Endothelial cell (in vitro differentiated cells): ENCODE measurements around the gene HNRNPLL. TPM values are rescaled to one million over a fixed set of nuclear protein-coding genes. Genes with fewer than 3 reads are reported as not detected.

Source experiments
- DNase-seq: peaks from one replicate; pipeline ENCODE4 v3.0.0; 2021; ENCODE audit warnings: low spot score
- H3K27ac Mint-ChIP-seq: one replicate; pipeline ENCODE4 v1.8.0; 2021; ENCODE audit warnings: mixed read lengths, inconsistent platforms; ENCODE audit not compliant: unreplicated experiment
- H3K27me3 Mint-ChIP-seq: one replicate; pipeline ENCODE4 v1.8.0; 2021; ENCODE audit warnings: mild to moderate bottlenecking, moderate library complexity, mixed read lengths, inconsistent platforms; ENCODE audit not compliant: unreplicated experiment
- H3K36me3 Mint-ChIP-seq: one replicate; pipeline ENCODE4 v1.8.0; 2021; ENCODE audit warnings: mild to moderate bottlenecking, low read depth, mixed read lengths, inconsistent platforms; ENCODE audit not compliant: unreplicated experiment
- H3K4me1 Mint-ChIP-seq: one replicate; pipeline ENCODE4 v1.8.0; 2021; ENCODE audit warnings: mild to moderate bottlenecking, mixed read lengths, inconsistent platforms; ENCODE audit not compliant: unreplicated experiment
- H3K4me3 Mint-ChIP-seq: one replicate; pipeline ENCODE4 v1.8.0; 2021; ENCODE audit warnings: mild to moderate bottlenecking, mixed read lengths, inconsistent platforms; ENCODE audit not compliant: unreplicated experiment
- H3K9me3 Mint-ChIP-seq: one replicate; pipeline ENCODE4 v1.8.0; 2021; ENCODE audit warnings: mixed read lengths, inconsistent platforms; ENCODE audit not compliant: unreplicated experiment
- CTCF ChIP-seq: fragments of 200-600 bp; sonication (generic); IDR thresholded peaks from one replicate; pipeline ENCODE4 v1.5.0; 2021; ENCODE audit warnings: antibody characterized with exemption; ENCODE audit not compliant: unreplicated experiment
- total RNA-seq: library from RNA; stranded (reverse); fragmentation: NEBNext Ultra II Directional; extraction: Animal tissue kit (Norgen Biotek cat#: 25700); gene quantifications from one replicate; pipeline ENCODE4 v1.2.1, GENCODE V29; 2021; ENCODE audit not compliant: unreplicated experiment

Gene HNRNPLL
- total RNA-seq, 1 donor from 2014 or later: 57.1 TPM

- Mint-ChIP-seq H3K27me3 (no peaks in the 10 kb centered on the region), H3K4me1 (peaks cover 36% of the 10 kb centered on the region), H3K4me3 (no peak overlapping the region), H3K36me3 (no peaks in the 10 kb centered on the region), H3K27ac (no peak overlapping the region), H3K9me3 (no peaks in the 10 kb centered on the region)
- no peak for TF ChIP-seq CTCF
- no peak for DNase-seq
Observed at GRCh38 chr2:38596229-38596628, 6.5 kb downstream of the HNRNPLL start.

- no peak for DNase-seq
- TF ChIP-seq CTCF: no peak
- H3K27me3 Mint-ChIP-seq: no peaks in the 10 kb centered on the region
- peaks cover 11% of the 10 kb centered on the region for H3K4me1 Mint-ChIP-seq
- no peaks in the 10 kb centered on the region for H3K9me3 Mint-ChIP-seq
- no peak overlapping the region for H3K27ac Mint-ChIP-seq
- H3K36me3 Mint-ChIP-seq: no peaks in the 10 kb centered on the region
- H3K4me3 Mint-ChIP-seq: no peak overlapping the region
Observed at GRCh38 chr2:38592951-38593350, 9.8 kb downstream of the HNRNPLL start.

GRCh38 chr2:38591152-38591551, 11.6 kb downstream of the HNRNPLL start:
- Mint-ChIP-seq H3K4me3 (no peak overlapping the region), H3K4me1 (peaks cover 15% of the 10 kb centered on the region), H3K9me3 (no peaks in the 10 kb centered on the region), H3K27ac (no peak overlapping the region), H3K27me3 (no peaks in the 10 kb centered on the region), H3K36me3 (no peaks in the 10 kb centered on the region)
- no peak for DNase-seq
- TF ChIP-seq CTCF: no peak

DNA sequence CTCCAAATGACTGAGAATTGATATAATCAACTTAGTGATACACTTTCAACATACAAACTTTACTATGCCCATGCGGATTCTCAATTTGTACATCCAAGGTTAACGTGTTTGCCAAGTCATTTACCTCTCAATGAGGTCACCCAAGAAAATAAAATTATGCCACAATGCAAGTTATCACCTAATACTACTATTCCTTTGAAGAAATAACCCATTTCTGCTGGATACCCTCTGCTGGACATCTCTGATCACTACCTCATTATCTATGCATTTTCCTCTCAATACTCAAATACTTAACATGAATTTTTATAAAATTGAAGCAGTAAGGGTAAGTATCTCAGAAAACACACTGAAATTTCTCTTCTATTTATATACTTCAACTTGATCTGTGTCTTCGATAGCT, 12.7 kb downstream of the HNRNPLL start:
- DNase-seq: no peak
- Mint-ChIP-seq H3K27ac (no peak overlapping the region), H3K4me3 (no peak overlapping the region), H3K4me1 (peaks cover 13% of the 10 kb centered on the region), H3K27me3 (no peaks in the 10 kb centered on the region), H3K9me3 (no peaks in the 10 kb centered on the region), H3K36me3 (peaks cover 3% of the 10 kb centered on the region)
- TF ChIP-seq CTCF: peak; percentile 55

DNA sequence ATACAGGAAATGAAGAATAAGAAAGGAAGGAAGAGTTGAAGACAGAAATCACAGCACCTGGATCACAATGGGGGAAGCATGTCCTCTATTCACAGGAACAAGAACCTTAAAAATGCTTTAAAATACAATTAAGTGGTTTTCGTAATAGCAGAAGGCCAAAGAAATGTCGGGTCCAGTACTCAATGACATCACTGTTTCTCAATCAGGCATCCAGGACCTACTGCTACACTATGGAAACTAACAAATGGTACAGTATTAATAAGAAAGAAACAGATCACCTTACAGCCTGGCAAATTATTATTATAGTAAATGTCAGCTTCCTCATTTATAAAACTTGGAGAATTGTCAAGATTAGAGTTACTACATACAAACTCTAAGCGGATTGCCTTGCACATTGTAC, 15.8 kb downstream of the HNRNPLL start:
- Mint-ChIP-seq H3K27me3 (no peaks in the 10 kb centered on the region), H3K4me3 (no peak overlapping the region), H3K9me3 (no peaks in the 10 kb centered on the region), H3K4me1 (peaks cover 13% of the 10 kb centered on the region), H3K36me3 (peaks cover 3% of the 10 kb centered on the region), H3K27ac (no peak overlapping the region)
- DNase-seq: no peak
- TF ChIP-seq CTCF: no peak
